ENCODE data around the gene SYPL2.

Gene SYPL2

GRCh38 chr1:109514846-109515245 is 48.5 kb downstream of the SYPL2 start:
- H3K36me3 Mint-ChIP-seq (ENCODE audit: low read depth) = no peaks in the 10 kb centered on the region
- peaks cover 46% of the 10 kb centered on the region for H3K27me3 Mint-ChIP-seq (ENCODE audit: low read depth, poor library complexity)
- no peak overlapping the region for H3K27ac Mint-ChIP-seq
- H3K4me3 Mint-ChIP-seq = no peak overlapping the region
- TF ChIP-seq CTCF (IDR thresholded peaks at IDR 0.05) = no peak
- H3K9me3 Mint-ChIP-seq = no peaks in the 10 kb centered on the region
- H3K4me1 Mint-ChIP-seq = peaks cover 16% of the 10 kb centered on the region
- DNase-seq = no peak

DNA sequence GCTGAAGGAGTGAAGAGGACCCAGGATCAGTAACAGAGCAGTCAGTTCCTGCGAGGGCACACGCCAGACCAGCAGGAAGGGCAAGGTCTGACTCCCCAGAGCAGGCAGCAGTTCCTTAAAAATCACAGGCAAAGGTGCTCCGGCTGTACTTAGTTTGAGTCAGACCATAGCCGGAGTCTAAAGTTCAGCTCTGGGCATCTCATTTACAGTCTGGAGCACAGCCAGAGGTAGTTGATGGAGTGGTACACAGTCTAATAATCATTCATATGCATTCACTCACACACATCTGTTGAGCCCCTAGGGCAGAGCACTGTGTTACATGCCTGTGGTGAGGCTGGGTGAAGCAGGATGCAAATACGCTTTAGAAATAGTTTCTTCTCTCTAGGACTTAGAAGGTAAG is 50.5 kb downstream of the SYPL2 start:
- Mint-ChIP-seq H3K27me3 (ENCODE audit: low read depth, poor library complexity) (peaks cover 26% of the 10 kb centered on the region), H3K9me3 (no peaks in the 10 kb centered on the region), H3K4me1 (peaks cover 23% of the 10 kb centered on the region), H3K27ac (no peak overlapping the region), H3K4me3 (no peak overlapping the region), H3K36me3 (ENCODE audit: low read depth) (no peaks in the 10 kb centered on the region)
- DNase-seq = no peak
- no peak for TF ChIP-seq CTCF (IDR thresholded peaks at IDR 0.05)

DNA sequence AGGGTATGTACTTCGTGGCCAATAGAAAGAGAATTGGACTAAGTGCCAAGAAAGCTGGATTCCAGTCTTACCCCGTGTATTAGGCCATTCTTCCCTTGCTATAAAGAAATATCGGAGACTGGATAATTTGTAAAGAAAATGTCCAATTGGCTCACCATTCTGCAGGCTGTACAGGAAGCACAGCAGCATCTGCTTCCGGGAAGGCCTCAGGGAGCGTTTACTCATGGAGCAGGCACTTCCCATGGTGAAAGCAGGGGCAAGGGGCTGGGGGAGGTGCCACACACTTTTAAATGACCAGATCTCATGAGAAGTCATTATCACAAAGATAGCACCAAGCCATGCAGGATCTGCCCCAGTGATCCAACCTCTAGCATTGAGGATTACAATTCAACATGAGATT is 51.0 kb downstream of the SYPL2 start:
- Mint-ChIP-seq H3K4me3 (no peak overlapping the region), H3K27me3 (ENCODE audit: low read depth, poor library complexity) (peaks cover 25% of the 10 kb centered on the region), H3K36me3 (ENCODE audit: low read depth) (no peaks in the 10 kb centered on the region), H3K9me3 (no peaks in the 10 kb centered on the region), H3K27ac (no peak overlapping the region), H3K4me1 (peaks cover 28% of the 10 kb centered on the region)
- no peak for TF ChIP-seq CTCF (IDR thresholded peaks at IDR 0.05)
- no peak for DNase-seq

DNA sequence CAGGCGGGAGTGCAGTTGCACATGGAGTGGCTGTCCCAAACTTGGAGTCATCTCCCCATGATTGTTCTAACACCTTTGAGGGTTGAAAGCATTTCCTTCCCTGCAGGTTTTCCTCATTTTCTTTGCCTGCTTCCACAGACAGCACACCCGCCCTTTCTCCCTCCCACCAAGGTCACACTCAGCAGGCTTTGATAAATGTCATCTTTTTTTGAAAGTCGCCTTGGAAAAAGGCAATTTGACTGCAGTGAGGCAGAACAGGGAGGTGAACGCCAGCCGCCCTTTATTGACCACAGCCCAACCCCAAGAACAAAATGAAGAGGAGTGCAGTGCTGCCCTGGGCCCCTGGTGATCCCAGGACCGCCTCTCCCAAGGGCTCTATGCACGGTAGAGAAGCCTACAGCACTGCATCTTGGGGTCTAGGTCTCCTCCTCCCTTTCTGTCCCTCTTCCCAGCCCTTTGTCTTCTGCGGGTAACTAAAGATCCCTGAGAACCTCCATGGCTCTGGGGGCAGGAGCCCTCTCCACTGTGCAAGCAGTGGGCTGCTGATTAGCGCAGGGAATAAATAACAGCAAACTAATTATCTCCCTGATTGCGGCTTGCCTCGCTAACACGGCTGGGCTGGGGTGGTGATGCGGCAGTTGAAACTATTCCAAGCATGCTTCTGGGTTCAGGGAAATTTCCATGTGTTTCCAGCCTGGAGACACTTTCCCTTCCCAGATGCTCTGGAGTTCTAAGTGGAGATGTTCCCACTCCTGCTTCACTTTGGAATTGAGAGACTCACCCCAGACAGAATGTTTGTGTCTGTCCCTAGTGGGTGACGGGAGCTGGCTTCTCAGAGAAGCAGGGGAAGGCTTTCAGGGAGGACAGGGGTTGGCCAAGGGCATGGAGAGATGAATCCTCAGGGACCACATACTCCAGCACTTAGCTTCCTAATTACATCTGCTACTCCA is 54.9 kb downstream of the SYPL2 start:
- no peak for DNase-seq
- Mint-ChIP-seq H3K9me3 (peaks cover 10% of the 10 kb centered on the region), H3K27me3 (ENCODE audit: low read depth, poor library complexity) (peaks cover 25% of the 10 kb centered on the region), H3K4me1 (peaks cover 33% of the 10 kb centered on the region), H3K36me3 (ENCODE audit: low read depth) (no peaks in the 10 kb centered on the region), H3K4me3 (peak overlapping the region; percentile 9), H3K27ac (peak overlapping the region; percentile 44)
- no peak for TF ChIP-seq CTCF (IDR thresholded peaks at IDR 0.05)

GRCh38 chr1:109522026-109522425 is 55.7 kb downstream of the SYPL2 start:
- Mint-ChIP-seq H3K36me3 (ENCODE audit: low read depth) (no peaks in the 10 kb centered on the region), H3K27me3 (ENCODE audit: low read depth, poor library complexity) (peaks cover 27% of the 10 kb centered on the region), H3K4me3 (no peak overlapping the region), H3K27ac (no peak overlapping the region), H3K9me3 (peaks cover 10% of the 10 kb centered on the region), H3K4me1 (peaks cover 35% of the 10 kb centered on the region)
- DNase-seq = no peak
- TF ChIP-seq CTCF (IDR thresholded peaks at IDR 0.05) = no peak

DNA sequence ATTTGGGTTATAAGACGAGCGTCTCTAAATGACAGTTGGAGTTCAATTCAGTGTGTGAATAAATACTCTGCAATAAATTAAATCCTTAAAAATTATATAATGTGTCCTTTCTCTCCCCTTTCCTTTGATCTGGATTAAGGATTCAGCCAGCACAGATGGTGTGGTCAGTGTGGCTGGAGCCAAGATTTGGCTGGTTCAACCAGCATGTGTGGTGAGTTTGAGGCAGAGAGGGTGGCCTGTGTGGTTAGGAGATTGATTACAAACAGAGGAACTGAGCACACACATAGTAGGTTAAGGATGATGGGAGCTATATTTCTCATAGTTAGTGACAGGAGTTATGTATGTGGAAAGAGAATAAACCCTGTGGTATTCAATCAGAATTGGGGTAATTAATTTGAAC is 57.4 kb downstream of the SYPL2 start:
- no peak for DNase-seq
- Mint-ChIP-seq H3K27me3 (ENCODE audit: low read depth, poor library complexity) (peaks cover 34% of the 10 kb centered on the region), H3K4me3 (no peak overlapping the region), H3K9me3 (peaks cover 10% of the 10 kb centered on the region), H3K27ac (no peak overlapping the region), H3K36me3 (ENCODE audit: low read depth) (no peaks in the 10 kb centered on the region), H3K4me1 (peaks cover 49% of the 10 kb centered on the region)
- no peak for TF ChIP-seq CTCF (IDR thresholded peaks at IDR 0.05)
